ENCODE data around the gene CTSE.

GRCh38 chr1:206032380-206033140 is 8.9 kb upstream of the CTSE start:
- TF ChIP-seq AFF4 (CRISPR knock-in tag; IDR thresholded peaks at IDR 0.05): no peak
- TF ChIP-seq CBFB (CRISPR knock-in tag; IDR thresholded peaks at IDR 0.05): no peak
- TF ChIP-seq ZNF446 (CRISPR knock-in tag; IDR thresholded peaks at IDR 0.05): no peak
- TF ChIP-seq TBX2 (CRISPR knock-in tag; IDR thresholded peaks at IDR 0.05; ENCODE audit: borderline replicate concordance): no peak
- TF ChIP-seq GFI1 (CRISPR knock-in tag; IDR thresholded peaks at IDR 0.05; ENCODE audit: borderline replicate concordance): no peak
- no peak for TF ChIP-seq CHD4 (IDR thresholded peaks at IDR 0.05; ENCODE audit: borderline replicate concordance, low read length)
- no peak for TF ChIP-seq CTCF (CRISPR knock-in tag; IDR thresholded peaks at IDR 0.05)
- TF ChIP-seq, protein P1, sequence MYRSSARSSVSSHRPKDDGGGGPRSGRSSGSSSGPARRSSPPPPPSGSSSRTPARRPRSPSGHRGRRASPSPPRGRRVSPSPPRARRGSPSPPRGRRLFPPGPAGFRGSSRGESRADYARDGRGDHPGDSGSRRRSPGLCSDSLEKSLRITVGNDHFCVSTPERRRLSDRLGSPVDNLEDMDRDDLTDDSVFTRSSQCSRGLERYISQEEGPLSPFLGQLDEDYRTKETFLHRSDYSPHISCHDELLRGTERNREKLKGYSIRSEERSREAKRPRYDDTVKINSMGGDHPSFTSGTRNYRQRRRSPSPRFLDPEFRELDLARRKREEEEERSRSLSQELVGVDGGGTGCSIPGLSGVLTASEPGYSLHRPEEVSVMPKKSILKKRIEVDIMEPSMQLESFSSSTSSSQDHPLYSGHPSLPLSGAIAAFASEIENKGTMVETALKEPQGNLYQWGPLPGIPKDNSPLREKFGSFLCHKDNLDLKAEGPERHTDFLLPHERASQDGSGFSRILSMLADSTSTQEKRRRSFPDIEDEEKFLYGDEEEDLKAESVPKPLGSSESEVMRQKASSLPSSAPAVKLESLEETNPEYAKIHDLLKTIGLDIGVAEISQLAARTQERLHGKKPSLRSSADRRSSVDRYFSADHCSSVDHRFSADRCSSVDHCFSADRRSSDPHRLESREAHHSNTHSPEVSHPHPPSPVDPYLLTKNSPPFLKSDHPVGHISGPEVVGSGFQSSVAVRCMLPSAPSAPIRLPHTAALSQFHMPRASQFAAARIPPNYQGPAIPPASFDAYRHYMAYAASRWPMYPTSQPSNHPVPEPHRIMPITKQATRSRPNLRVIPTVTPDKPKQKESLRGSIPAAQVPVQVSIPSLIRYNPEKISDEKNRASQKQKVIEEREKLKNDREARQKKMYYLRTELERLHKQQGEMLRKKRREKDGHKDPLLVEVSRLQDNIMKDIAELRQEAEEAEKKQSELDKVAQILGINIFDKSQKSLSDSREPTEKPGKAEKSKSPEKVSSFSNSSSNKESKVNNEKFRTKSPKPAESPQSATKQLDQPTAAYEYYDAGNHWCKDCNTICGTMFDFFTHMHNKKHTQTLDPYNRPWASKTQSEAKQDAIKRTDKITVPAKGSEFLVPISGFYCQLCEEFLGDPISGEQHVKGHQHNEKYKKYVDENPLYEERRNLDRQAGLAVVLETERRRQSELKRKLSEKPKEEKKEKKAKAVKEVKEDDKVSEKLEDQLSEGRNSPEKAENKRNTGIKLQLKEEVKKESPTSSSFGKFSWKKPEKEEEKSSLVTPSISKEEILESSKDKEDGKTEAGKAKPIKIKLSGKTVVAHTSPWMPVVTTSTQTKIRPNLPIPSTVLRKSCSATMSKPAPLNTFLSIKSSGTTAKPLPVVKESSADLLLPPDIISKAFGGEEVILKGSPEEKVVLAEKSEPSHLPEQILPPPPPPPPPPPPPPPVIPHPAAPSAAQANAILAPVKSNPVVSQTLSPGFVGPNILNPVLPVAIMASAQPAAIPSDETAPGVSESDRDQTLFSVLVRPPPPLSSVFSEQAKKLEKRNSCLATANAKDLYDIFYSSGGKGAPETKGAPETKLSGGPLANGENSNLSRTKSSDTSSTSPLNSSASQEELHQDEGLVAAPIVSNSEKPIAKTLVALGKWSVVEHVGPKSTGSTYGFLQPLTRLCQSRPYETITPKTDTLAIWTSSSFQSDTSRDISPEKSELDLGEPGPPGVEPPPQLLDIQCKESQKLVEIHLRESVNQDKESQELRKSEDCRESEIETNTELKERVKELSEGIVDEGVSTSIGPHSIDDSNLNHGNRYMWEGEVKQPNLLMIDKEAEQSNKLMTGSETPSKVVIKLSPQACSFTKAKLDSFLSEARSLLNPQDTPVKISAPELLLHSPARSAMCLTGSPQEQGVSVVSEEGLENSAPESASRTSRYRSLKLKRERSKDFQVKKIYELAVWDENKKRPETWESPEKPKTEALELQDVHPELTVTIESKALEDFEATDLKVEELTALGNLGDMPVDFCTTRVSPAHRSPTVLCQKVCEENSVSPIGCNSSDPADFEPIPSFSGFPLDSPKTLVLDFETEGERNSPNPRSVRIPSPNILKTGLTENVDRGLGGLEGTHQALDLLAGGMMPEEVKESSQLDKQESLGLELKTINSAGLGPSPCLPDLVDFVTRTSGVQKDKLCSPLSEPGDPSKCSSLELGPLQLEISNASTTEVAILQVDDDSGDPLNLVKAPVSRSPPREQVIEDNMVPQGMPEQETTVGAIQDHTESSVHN (CRISPR knock-in tag; IDR thresholded peaks at IDR 0.05): no peak
- TF ChIP-seq PHF8 (CRISPR knock-in tag; IDR thresholded peaks at IDR 0.05): no peak
- no peak for TF ChIP-seq NFE2L1 (CRISPR knock-in tag; IDR thresholded peaks at IDR 0.05; ENCODE audit: borderline replicate concordance)

All from HepG2 (cell line).